GM19043 (cell line): ENCODE results near the gene OPN1LW.
A peak's percentile ranks its signal among the peaks of the same experiment; 100 is the strongest.
"Not testable (repeated sequence)": the region's sequence is repeated elsewhere in the genome, so short reads cannot be mapped to it uniquely, and the experiment has no call there.

Experiments
- ATAC-seq: cut with Tn5 transposase; IDR thresholded peaks from one replicate; pipeline ENCODE4 v1.9.1; 2021; ENCODE audit warnings: low read depth; ENCODE audit not compliant: unreplicated experiment

OPN1LW gene

DNA sequence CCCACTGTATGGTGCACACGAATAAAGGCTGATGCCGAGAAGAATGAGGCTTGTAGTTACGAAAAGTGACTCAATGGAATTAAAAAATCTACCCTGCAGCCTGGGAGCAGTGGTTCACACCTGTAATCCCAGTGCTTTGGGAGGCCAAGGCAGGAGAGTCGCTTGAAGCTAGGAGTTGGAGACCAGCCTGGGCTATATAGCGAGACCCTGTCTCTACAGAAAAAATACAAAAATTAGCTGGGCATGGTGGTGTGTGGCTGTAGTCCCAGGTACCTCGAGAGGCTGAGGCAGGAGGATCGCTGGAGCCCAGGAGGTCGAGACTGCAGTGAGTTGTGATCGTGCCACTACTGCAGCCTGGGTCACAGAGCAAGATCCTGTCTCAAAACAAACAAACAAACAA, 11.7 kb upstream of the OPN1LW start:
- no peak for ATAC-seq

DNA sequence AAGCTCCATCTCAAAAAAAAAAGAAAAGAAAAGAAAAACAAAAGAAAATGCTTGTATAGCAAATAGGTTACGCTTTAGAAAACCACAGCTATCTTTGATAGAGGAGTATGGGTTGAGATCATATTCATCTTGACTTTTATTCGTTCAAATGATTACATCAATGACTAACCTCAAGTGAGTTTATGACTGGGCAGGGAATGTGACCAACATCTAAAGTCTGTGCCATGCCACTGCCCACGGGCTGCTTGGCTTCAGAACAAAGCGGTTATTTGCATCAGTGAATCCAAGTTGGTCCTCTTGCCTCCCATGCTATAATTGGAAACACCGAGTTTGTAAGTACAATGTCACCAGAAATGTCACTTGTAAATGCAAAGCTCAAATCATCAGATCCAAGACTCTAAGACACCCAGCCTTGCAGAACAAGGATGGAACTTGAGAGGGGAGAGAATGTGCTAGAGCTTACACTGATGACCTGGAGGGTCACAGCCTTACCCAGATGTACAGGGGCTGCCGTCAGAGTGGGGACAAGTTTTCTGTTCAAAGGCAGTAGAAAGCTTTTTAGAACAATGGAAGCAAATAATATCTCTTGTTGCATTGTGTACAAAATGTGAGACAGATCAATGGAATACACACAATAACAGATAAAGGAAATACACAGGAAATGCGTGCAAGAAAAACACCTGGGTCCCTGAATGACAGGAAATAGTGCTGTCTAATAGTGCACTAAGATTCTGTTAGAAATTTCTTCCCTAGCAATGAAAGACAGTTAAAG, 8.4 kb upstream of the OPN1LW start:
- ATAC-seq = no peak

DNA sequence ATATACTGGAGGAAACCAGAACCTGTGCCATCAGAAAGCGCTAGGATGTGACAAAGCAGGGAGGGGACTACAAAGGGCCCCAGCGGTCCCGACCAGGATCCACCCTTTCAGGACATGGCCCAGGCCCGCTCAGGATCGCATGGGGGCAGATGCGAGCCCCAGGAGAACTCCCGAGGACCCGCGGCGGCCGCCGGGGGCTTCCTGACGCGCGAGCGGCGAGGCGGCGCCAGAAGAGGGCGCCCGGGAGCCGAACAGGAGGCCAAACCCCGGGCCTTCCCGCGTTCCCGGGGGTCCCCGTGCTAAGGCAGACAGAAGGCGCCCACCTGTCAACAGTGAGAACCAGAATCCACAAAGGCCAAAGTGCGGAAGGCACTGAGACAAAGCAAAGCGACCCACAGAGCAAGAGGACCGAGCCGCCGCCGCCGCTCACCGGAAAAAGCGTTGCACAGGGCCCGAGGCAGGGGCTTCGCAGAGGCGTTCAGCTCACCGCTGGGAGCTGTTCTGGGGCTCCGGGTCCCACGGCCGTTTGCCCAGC, 7.3 kb upstream of the OPN1LW start:
- no peak for ATAC-seq

GRCh38 chrX:154138857-154139256, 5.2 kb upstream of the OPN1LW start:
- no peak for ATAC-seq

GRCh38 chrX:154140206-154140605, 3.8 kb upstream of the OPN1LW start:
- no peak for ATAC-seq

DNA sequence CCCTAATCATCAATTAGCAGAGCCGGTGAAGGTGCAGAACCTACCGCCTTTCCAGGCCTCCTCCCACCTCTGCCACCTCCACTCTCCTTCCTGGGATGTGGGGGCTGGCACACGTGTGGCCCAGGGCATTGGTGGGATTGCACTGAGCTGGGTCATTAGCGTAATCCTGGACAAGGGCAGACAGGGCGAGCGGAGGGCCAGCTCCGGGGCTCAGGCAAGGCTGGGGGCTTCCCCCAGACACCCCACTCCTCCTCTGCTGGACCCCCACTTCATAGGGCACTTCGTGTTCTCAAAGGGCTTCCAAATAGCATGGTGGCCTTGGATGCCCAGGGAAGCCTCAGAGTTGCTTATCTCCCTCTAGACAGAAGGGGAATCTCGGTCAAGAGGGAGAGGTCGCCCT, 3.3 kb upstream of the OPN1LW start:
- no peak for ATAC-seq

GRCh38 chrX:154142386-154142785, 1.7 kb upstream of the OPN1LW start:
- no peak for ATAC-seq

DNA sequence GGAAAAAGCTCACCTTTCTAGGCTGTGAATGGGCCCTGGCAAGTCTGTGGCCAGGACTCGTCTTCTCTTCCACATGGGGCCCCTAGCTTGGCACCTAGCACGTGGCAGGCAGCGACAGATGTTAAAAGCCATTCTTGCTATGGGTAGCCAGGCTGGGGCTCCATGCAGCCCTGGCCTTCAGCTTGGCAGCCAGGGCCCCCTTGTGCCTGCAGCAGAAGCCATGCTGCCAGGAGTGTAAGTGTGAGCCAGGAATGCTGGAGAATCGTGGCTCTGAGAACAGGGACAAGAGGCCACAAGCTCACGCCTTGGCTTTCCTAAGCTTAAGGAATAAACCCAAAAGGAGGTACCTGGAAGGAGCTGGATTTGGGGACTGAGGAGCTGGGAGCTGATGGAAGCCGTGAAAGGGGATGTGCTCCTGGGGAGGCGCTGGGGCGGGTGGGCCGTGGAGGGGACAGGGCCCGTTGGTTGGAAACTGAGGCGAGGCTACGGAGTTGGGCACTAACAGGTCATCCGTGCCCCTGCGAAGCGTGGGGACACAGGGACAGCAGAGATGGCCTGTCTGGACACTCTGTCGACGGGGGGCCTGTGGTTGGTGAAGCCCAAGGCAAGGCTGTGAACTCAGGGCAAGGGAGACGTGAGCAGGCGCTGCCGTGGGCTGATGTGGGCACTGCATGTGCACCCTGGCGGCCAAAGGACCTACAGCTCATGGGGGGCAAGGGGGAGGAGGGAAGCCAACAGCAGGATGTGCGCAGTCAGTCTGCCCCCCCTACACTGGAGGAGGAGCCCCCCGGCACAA, 895 bp upstream of the OPN1LW start:
- no peak for ATAC-seq

GRCh38 chrX:154151030-154151429, 7.0 kb downstream of the OPN1LW start:
- not testable (repeated sequence) for ATAC-seq

DNA sequence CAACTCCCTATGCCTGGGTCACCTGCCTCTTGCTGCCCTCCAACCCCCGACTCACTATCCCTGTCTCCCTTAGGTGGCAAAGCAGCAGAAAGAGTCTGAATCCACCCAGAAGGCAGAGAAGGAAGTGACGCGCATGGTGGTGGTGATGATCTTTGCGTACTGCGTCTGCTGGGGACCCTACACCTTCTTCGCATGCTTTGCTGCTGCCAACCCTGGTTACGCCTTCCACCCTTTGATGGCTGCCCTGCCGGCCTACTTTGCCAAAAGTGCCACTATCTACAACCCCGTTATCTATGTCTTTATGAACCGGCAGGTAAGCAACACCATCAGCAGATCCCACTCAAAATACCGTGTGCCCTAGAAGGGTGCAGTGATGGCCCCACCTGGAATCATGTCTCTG, 12.2 kb downstream of the OPN1LW start:
- ATAC-seq = not testable (repeated sequence)

DNA sequence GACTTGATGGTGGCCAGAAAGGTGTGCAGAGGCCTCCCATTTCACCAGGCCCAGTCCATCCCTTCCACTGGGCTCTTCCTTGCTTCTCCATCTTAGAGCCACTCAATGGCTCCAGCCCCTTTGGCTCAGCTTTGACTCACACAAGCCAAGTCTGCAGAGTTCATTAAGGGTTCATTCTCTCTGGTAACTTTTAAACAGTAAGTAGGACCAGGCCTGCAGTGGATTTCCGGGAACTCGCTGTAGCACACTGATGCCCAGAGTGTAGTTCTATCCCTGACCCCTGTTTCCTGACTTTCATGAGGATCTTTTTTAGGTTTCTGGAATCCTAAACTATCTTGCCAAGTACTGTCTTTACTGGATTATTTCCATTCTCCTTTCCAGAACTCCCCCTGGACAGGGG, 13.2 kb downstream of the OPN1LW start:
- not testable (repeated sequence) for ATAC-seq

DNA sequence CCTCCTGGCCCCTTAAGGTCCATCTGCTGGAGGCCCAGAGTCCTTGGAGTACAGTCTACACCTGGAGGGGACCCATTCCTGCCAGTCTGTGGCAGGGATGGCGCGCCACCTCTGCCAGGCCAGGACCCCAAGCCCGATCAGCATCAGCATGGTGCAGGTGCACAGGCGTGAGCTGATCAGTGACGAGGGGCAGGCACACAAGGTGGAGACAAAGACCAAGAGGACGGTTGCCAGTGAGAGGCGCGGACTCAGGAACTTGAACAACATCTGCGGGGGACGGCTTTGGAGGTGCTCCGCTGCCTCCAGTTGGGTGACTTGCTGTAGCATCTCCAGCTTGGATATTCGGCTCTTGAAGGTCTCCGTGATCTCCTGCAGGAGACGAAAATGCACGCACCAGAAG, 15.3 kb downstream of the OPN1LW start:
- not testable (repeated sequence) for ATAC-seq

- not testable (repeated sequence) for ATAC-seq
Observed at GRCh38 chrX:154164902-154165301, 20.9 kb downstream of the OPN1LW start.

- not testable (repeated sequence) for ATAC-seq
Observed at GRCh38 chrX:154168384-154168783, 24.3 kb downstream of the OPN1LW start.

DNA sequence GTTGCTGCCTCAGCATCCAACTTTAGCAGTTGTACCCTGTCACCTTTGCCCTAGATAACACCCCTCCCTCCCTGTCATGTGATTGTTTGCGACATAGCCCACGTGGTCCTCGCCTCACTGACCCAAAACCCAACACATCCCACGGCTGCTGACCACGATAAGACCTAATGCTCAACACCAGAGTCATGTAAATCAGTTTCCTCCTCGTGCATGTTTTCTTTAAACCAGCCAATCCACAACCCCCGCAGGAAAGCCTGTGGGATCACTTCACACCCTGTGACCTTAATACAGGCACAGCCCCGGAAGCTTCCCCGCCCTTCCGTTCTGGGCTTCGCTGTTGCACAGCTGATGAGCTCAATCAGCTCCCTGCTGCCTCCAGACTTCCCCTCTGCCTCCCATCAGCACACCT, 28.5 kb downstream of the OPN1LW start:
- peak; percentile 77 for ATAC-seq

DNA sequence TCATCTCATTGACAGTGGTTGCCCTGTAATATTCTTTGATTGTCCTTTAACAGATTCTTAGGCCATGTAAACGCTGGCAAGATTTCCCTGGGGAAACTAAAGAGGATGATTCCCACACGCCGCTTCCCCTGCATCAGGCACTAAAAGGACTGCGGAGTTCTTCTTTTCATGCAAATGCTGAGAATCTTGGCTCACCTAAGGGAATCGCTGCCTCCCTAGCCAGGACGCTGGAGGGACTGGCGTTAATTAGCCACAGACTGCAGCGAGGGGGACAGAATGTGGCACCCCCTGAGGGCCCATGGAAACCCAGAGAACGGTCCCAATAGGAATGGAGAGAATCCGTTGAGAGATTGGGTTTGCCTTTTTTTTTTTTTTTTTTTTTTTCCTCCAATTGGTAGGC, 30.3 kb downstream of the OPN1LW start:
- ATAC-seq = not testable (repeated sequence)

DNA sequence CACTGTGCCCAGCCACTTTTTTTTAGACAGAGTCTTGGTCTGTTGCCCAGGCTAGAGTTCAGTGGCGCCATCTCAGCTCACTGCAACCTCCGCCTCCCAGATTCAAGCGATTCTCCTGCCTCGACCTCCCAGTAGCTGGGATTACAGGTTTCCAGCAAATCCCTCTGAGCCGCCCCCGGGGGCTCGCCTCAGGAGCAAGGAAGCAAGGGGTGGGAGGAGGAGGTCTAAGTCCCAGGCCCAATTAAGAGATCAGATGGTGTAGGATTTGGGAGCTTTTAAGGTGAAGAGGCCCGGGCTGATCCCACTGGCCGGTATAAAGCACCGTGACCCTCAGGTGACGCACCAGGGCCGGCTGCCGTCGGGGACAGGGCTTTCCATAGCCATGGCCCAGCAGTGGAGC, 38.3 kb downstream of the OPN1LW start, which contains the start of gene OPN1MW:
OPN1MW (plus strand) TSS at position 301 of the 400 bp plus-strand sequence; CDS start at position 383, 82 bp downstream.
- not testable (repeated sequence) for ATAC-seq

GRCh38 chrX:154183794-154184193, 39.8 kb downstream of the OPN1LW start:
- not testable (repeated sequence) for ATAC-seq

DNA sequence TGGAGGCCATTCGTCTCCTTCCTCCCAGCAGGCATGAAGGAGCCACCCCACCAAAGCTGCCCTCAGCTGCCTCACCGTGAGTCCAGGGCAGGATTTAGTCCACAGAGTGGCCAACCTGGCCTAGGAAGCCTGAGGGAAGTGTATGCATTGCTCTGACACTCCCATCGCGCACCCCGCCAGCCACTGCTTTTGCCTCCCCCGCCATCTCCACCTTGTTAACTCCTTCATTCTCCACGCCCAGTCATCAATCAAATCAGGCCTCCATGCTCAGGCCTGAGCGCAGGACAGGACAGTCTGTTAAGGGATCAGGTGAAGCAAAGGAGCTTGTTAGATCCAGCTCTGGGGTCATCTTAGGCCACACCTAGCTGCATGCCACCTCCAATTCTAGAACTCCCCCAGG, 48.8 kb downstream of the OPN1LW start:
- ATAC-seq = not testable (repeated sequence)

GRCh38 chrX:154194316-154194715, 50.3 kb downstream of the OPN1LW start:
- not testable (repeated sequence) for ATAC-seq

GRCh38 chrX:154196466-154196865, 52.4 kb downstream of the OPN1LW start:
- not testable (repeated sequence) for ATAC-seq
